ENCODE data around the gene BEND6.

BEND6 gene

GRCh38 chr6:56944661-56945060, 10.2 kb upstream of the BEND6 start:
- peak; percentile 12 for DNase-seq

- no peak for DNase-seq
These were observed 8.5 kb upstream of the BEND6 start for GRCh38 chr6:56946368-56946767.

- no peak for DNase-seq
These were observed 7.0 kb upstream of the BEND6 start for GRCh38 chr6:56947924-56948323.

- no peak for DNase-seq
These were observed 5.6 kb upstream of the BEND6 start for GRCh38 chr6:56949265-56949664.

GRCh38 chr6:56949925-56950495, 4.9 kb upstream of the BEND6 start:
- DNase-seq = peak; percentile 43

GRCh38 chr6:56951049-56951831, 3.7 kb upstream of the BEND6 start:
- DNase-seq = peak; percentile 20

GRCh38 chr6:56953597-56954402, 1.1 kb upstream of the BEND6 start:
- DNase-seq = peak; percentile 29

- peak; percentile 90 for DNase-seq
These were observed 556 bp downstream of the BEND6 start for GRCh38 chr6:56955171-56956155.

GRCh38 chr6:56956491-56956890, 1.6 kb downstream of the BEND6 start:
- DNase-seq = no peak

GRCh38 chr6:56957856-56958255, 2.9 kb downstream of the BEND6 start:
- DNase-seq = no peak

GRCh38 chr6:56958481-56958880, 3.6 kb downstream of the BEND6 start:
- no peak for DNase-seq

GRCh38 chr6:56959094-56959493, 4.2 kb downstream of the BEND6 start:
- DNase-seq = no peak

GRCh38 chr6:56959938-56960337, 5.0 kb downstream of the BEND6 start:
- no peak for DNase-seq

- no peak for DNase-seq
These were observed 6.2 kb downstream of the BEND6 start for GRCh38 chr6:56961151-56961550.

- no peak for DNase-seq
These were observed 7.5 kb downstream of the BEND6 start for GRCh38 chr6:56962441-56962840.

GRCh38 chr6:56963043-56963442, 8.1 kb downstream of the BEND6 start:
- no peak for DNase-seq

GRCh38 chr6:56963793-56964192, 8.9 kb downstream of the BEND6 start:
- no peak for DNase-seq

GRCh38 chr6:56965126-56965525, 10.2 kb downstream of the BEND6 start:
- DNase-seq = no peak

GRCh38 chr6:56970849-56971248, 15.9 kb downstream of the BEND6 start:
- no peak for DNase-seq

GRCh38 chr6:56977192-56977591, 22.3 kb downstream of the BEND6 start:
- DNase-seq = no peak

- DNase-seq = no peak
These were observed 23.6 kb downstream of the BEND6 start for GRCh38 chr6:56978530-56978929.

GRCh38 chr6:56984361-56984760, 29.5 kb downstream of the BEND6 start:
- peak; percentile 67 for DNase-seq

GRCh38 chr6:56984884-56985283, 30.0 kb downstream of the BEND6 start:
- DNase-seq = no peak

All from hematopoietic multipotent progenitor cell treated with erythropoietin and hydrocortisone succinate and interleukin-3 and kit ligand, for 6 days (in vitro differentiated cells).